ENCODE results near the gene KLHL8.

DNA sequence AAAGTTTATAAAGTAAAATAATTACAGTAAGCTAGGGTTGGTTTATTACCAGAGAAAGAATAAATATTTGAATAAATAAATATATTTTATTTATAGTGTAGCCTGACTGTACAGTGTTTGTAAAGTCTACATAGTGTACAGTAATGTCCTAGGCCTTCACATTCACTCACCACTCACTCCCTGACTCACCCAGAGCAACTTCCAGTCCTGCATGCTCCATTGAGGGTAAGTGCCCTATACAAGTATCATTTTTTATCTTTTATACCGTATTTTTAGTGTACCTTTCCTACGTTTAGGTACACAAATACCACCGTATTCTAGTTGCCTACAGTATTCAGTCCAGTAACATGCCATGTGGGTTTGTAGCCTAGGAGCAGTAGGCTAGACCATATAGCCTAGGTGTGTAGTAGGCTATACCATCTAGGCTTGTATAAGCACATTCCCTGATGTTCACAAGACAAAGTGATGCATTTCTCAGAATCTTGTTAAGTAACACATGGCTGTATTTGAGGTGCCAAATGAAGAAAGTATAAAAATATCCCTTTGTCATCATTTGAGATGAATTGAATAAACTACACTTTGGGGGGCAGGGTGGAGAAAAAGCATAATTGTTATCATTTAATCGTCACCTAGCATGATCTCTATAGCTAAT is 14.7 kb upstream of the KLHL8 start:
- no peak for TF ChIP-seq POLR2A (IDR thresholded peaks at IDR 0.05)
- TF ChIP-seq, protein P1, sequence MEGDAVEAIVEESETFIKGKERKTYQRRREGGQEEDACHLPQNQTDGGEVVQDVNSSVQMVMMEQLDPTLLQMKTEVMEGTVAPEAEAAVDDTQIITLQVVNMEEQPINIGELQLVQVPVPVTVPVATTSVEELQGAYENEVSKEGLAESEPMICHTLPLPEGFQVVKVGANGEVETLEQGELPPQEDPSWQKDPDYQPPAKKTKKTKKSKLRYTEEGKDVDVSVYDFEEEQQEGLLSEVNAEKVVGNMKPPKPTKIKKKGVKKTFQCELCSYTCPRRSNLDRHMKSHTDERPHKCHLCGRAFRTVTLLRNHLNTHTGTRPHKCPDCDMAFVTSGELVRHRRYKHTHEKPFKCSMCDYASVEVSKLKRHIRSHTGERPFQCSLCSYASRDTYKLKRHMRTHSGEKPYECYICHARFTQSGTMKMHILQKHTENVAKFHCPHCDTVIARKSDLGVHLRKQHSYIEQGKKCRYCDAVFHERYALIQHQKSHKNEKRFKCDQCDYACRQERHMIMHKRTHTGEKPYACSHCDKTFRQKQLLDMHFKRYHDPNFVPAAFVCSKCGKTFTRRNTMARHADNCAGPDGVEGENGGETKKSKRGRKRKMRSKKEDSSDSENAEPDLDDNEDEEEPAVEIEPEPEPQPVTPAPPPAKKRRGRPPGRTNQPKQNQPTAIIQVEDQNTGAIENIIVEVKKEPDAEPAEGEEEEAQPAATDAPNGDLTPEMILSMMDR (IDR thresholded peaks at IDR 0.05) = no peak
- TF ChIP-seq POLR2AphosphoS5 (IDR thresholded peaks at IDR 0.05; ENCODE audit: insufficient read depth in 1 of 2, low read depth in 1 of 2) = no peak
